SK-N-SH (cell line): ENCODE measurements around the gene NCAPG. TPM values are rescaled to one million over a fixed set of nuclear protein-coding genes. Genes with fewer than 3 reads are reported as not detected.

ENCODE experiments used
- CTCF ChIA-PET: fragments of 300-600, 350-600 bp; formaldehyde crosslinking; extraction: SDS; loops from one replicate; lab custom pipeline; 2021; lab: Yijun Ruan, JAX
- POLR2A ChIA-PET: fragments of 350-600 bp; sonication (Branson Sonifier 250); formaldehyde crosslinking; extraction: SDS; loops from one replicate; lab custom pipeline; 2020; ENCODE audit warnings: antibody characterized with exemption, inconsistent platforms; lab: Yijun Ruan, JAX
- DNase-seq: peaks from one replicate; pipeline ENCODE4 v3.0.0; 2012
- H2AFZ ChIP-seq: fragments of 200-600 bp; sonication (generic); 2 replicates; pipeline ENCODE4 v1.8.1; 2016; ENCODE audit warnings: antibody characterized with exemption, mild to moderate bottlenecking, low read depth
- H3F3A ChIP-seq: fragments of 200-600 bp; sonication (generic); replicated peaks from 2 replicates; pipeline ENCODE3; 2016; ENCODE audit warnings: antibody characterized with exemption, mild to moderate bottlenecking; ENCODE audit not compliant: insufficient read depth
- H3K27ac ChIP-seq, 2 experiments: fragments of 200-500 bp in 1 of 2; fragments of 200-600 bp in 1 of 2; sonication (Bioruptor generic) in 1 of 2; sonication (generic), shearing (Covaris generic) in 1 of 2; 2 replicates each; pipeline versions ENCODE4 v1.5.1 to v1.6.1; 2014 to 2016; ENCODE audit warnings: low read depth in 2 of 2, inconsistent platforms in 1 of 2, low read length in 1 of 2, mild to moderate bottlenecking in 1 of 2, mixed read lengths in 1 of 2
- H3K27me3 ChIP-seq: fragments of 200-600 bp; sonication (generic), shearing (Covaris generic); 2 replicates; pipeline ENCODE4 v1.6.1; 2016; ENCODE audit warnings: mixed run types; ENCODE audit not compliant: insufficient read depth
- H3K36me3 ChIP-seq, 2 experiments: fragments of 200-500 bp in 1 of 2; fragments of 200-600 bp in 1 of 2; sonication (Bioruptor generic) in 1 of 2; sonication (generic) in 1 of 2; replicated peaks in 1 of 2; 2 replicates each; pipeline versions ENCODE3 to v1.5.1; 2014 to 2016; ENCODE audit warnings: low read length in 1 of 2, mild to moderate bottlenecking in 1 of 2; ENCODE audit not compliant: insufficient read depth in 2 of 2, control insufficient read depth in 1 of 2
- H3K4me1 ChIP-seq, 2 experiments: fragments of 200-500 bp in 1 of 2; fragments of 200-600 bp in 1 of 2; sonication (Bioruptor generic) in 1 of 2; sonication (generic), shearing (Covaris generic) in 1 of 2; 2 replicates each; pipeline versions ENCODE4 v1.5.1 to v1.6.1; 2014 to 2016; ENCODE audit warnings: low read depth in 1 of 2, low read length in 1 of 2, mixed run types in 1 of 2; ENCODE audit not compliant: insufficient read depth in 2 of 2, control insufficient read depth in 1 of 2
- H3K4me2 ChIP-seq: fragments of 200-600 bp; sonication (generic), shearing (Covaris generic); 2 replicates; pipeline ENCODE4 v1.6.1; 2017; ENCODE audit warnings: mixed run types
- H3K4me3 ChIP-seq, 2 experiments: fragments of 200-500 bp in 1 of 2; fragments of 200-600 bp in 1 of 2; sonication (Bioruptor generic) in 1 of 2; sonication (generic), shearing (Covaris generic) in 1 of 2; 2 replicates each; pipeline versions ENCODE4 v1.5.1 to v1.8.1; 2014 to 2016; ENCODE audit warnings: low read depth in 2 of 2, inconsistent platforms in 1 of 2, low read length in 1 of 2, mild to moderate bottlenecking in 1 of 2, mixed read lengths in 1 of 2, moderate library complexity in 1 of 2
- H3K79me2 ChIP-seq: fragments of 200-600 bp; sonication (generic); 2 replicates; pipeline ENCODE4 v1.8.1; 2017; ENCODE audit warnings: mild to moderate bottlenecking; ENCODE audit not compliant: insufficient read depth
- H3K9ac ChIP-seq: fragments of 200-600 bp; sonication (generic); 2 replicates; pipeline ENCODE4 v1.6.1; 2017; ENCODE audit warnings: mixed run types
- H3K9me2 ChIP-seq: fragments of 200-600 bp; sonication (generic); 2 replicates; pipeline ENCODE4 v1.6.1; 2017; ENCODE audit warnings: mixed run types
- H3K9me3 ChIP-seq: fragments of 200-600 bp; sonication (generic); 2 replicates; pipeline ENCODE4 v1.6.1; 2017; ENCODE audit warnings: mixed run types, mild to moderate bottlenecking, moderate library complexity
- H4K20me1 ChIP-seq: fragments of 200-600 bp; sonication (generic); 2 replicates; pipeline ENCODE4 v1.6.1; 2017; ENCODE audit warnings: mild to moderate bottlenecking, mixed run types; ENCODE audit not compliant: insufficient read depth
- ELF1 ChIP-seq: IDR thresholded peaks from 2 replicates; pipeline ENCODE4 v1.4.0; 2012
- EZH2phosphoT487 ChIP-seq: fragments of 200-600 bp; sonication (generic); IDR thresholded peaks from 2 replicates; pipeline ENCODE4 v1.6.1; 2017; ENCODE audit warnings: low read depth, mixed run types, mild to moderate bottlenecking, antibody characterized with exemption, moderate library complexity, borderline replicate concordance
- FOSL2 ChIP-seq: IDR thresholded peaks from 2 replicates; pipeline ENCODE4 v1.4.0; 2012; ENCODE audit warnings: low read depth, mild to moderate bottlenecking, moderate library complexity, borderline replicate concordance
- FOXM1 ChIP-seq: IDR thresholded peaks from 2 replicates; pipeline ENCODE4 v1.4.0; 2012; ENCODE audit warnings: low read depth, mild to moderate bottlenecking
- GABPA ChIP-seq: IDR thresholded peaks from 2 replicates; pipeline ENCODE4 v1.4.0; 2012; ENCODE audit warnings: low read depth, mild to moderate bottlenecking
- IRF3 ChIP-seq: fragments of 150-350 bp; IDR thresholded peaks from 2 replicates; pipeline ENCODE4 v1.6.1; 2016; ENCODE audit warnings: mild to moderate bottlenecking, low read depth, low read length
- JUND ChIP-seq: IDR thresholded peaks from 2 replicates; pipeline ENCODE4 v1.4.0; 2012
- MEF2A ChIP-seq: IDR thresholded peaks from 2 replicates; pipeline ENCODE4 v1.4.0; 2012; ENCODE audit warnings: low read depth, borderline replicate concordance
- NRF1 ChIP-seq: IDR thresholded peaks from 2 replicates; pipeline ENCODE4 v1.6.1; 2012; ENCODE audit warnings: low read depth, mild to moderate bottlenecking, low read length
- PBX3 ChIP-seq: IDR thresholded peaks from 2 replicates; pipeline ENCODE4; 2012
- RAD21 ChIP-seq: IDR thresholded peaks from 2 replicates; pipeline ENCODE4 v1.6.1; 2012; ENCODE audit warnings: mild to moderate bottlenecking, low read length
- RFX5 ChIP-seq: IDR thresholded peaks from 2 replicates; pipeline ENCODE4 v1.6.1; 2012; ENCODE audit warnings: mild to moderate bottlenecking, improper control_type of control experiment, low read length
- TCF12 ChIP-seq: IDR thresholded peaks from 2 replicates; pipeline ENCODE4 v1.4.0; 2012
- TEAD4 ChIP-seq: IDR thresholded peaks from 2 replicates; pipeline ENCODE4 v1.4.0; 2012; ENCODE audit warnings: mild to moderate bottlenecking, borderline replicate concordance; ENCODE audit not compliant: insufficient read depth
- ZBTB33 ChIP-seq: IDR thresholded peaks from 2 replicates; pipeline ENCODE4 v1.4.0; 2012; ENCODE audit warnings: low read depth, borderline replicate concordance
- WGBS: methylation state at CpG from one replicate; pipeline ENCODE4 v1.1.6; 2017; ENCODE audit warnings: low lambda C conversion rate; 5-methylcytosine and 5-hydroxymethylcytosine counted together
- polyA plus RNA-seq, 3 experiments: library from polyadenylated mRNA; depleted of rRNA; stranded (reverse); fragments of >200 nt; gene quantifications; 2 replicates each; pipeline ENCODE4 v1.2.3, GENCODE V29; 2012

The NCAPG gene
- polyA plus RNA-seq, 1 of the 3 experiments (the other 2 are of a cell fraction), result 4.8 TPM

- CTCF ChIA-PET, result interaction anchor here (1.3 to 1.8 kb wide), 3 partner anchors 14 to 238 kb away, joined by 3 to 6 read pairs (median 3); no protein-coding TSS in a partner anchor
- H3K9me3 ChIP-seq, result no peaks in the 10 kb centered on the region
- TF ChIP-seq EZH2phosphoT487 (no peak), MEF2A (no peak)
These were observed 24.2 kb upstream of the NCAPG start for GRCh38 chr4:17786567-17786966.

GRCh38 chr4:17787315-17787714 is 23.5 kb upstream of the NCAPG start:
- WGBS, result 32% methylated on average over 5 of the region's 5 CpGs
- H3K9me3 ChIP-seq, result no peaks in the 10 kb centered on the region
- DNase-seq, result no peak
- CTCF ChIA-PET, result interaction anchor here (0.9 to 1.8 kb wide), 4 partner anchors 15 to 238 kb away, joined by 3 to 6 read pairs (median 3); no protein-coding TSS in a partner anchor
- no peaks in the 10 kb centered on the region for H4K20me1 ChIP-seq
- no peak overlapping the region for H3K4me2 ChIP-seq
- H3K27me3 ChIP-seq, result no peaks in the 10 kb centered on the region
- peaks cover 0 to 10% of the 10 kb centered on the region in 2 experiments for H3K36me3 ChIP-seq
- no peaks in the 10 kb centered on the region for H3K79me2 ChIP-seq
- peaks cover 0 to 5% of the 10 kb centered on the region in 2 experiments; a peak in 1 of 4 replicates for H3K4me1 ChIP-seq
- peaks cover 9% of the 10 kb centered on the region for H3F3A ChIP-seq
- no peaks in the 10 kb centered on the region for H3K9me2 ChIP-seq
- no peak overlapping the region for H3K9ac ChIP-seq
- peak; percentile 2; the same call in 1 of the 2 replicates for TF ChIP-seq TCF12
- TF ChIP-seq PBX3, result 0 out of 2 replicates have a peak, but pooled peaks have one; percentile 13
- no peak for TF ChIP-seq RAD21
- no peak for TF ChIP-seq TEAD4
- TF ChIP-seq FOSL2, result peak; percentile 75; the same call in 1 of the 2 replicates
- TF ChIP-seq JUND, result peak; percentile 27; the same call in 1 of the 2 replicates
- POLR2A ChIA-PET, result no interaction called here
- H2AFZ ChIP-seq, result no peak overlapping the region
- H3K27ac ChIP-seq, result peak overlapping the region in 1 of 2 experiments; percentile 55; a peak in 2 of 4 replicates
- H3K4me3 ChIP-seq, result no peak overlapping the region

More at GRCh38 chr4:17786567-17786966, 24.2 kb upstream of the NCAPG start:
- H3K4me1 ChIP-seq, result peaks cover 0 to 5% of the 10 kb centered on the region in 2 experiments; a peak in 1 of 4 replicates
- peaks cover 9% of the 10 kb centered on the region for H3F3A ChIP-seq
- POLR2A ChIA-PET, result no interaction called here
- no peaks in the 10 kb centered on the region for H4K20me1 ChIP-seq
- no peaks in the 10 kb centered on the region for H3K27me3 ChIP-seq
- H3K9ac ChIP-seq, result no peak overlapping the region
- no peak overlapping the region for H3K4me2 ChIP-seq
- H3K79me2 ChIP-seq, result no peaks in the 10 kb centered on the region
- H2AFZ ChIP-seq, result no peak overlapping the region
- H3K36me3 ChIP-seq, result peaks cover 0 to 8% of the 10 kb centered on the region in 2 experiments
- H3K4me3 ChIP-seq, result no peak overlapping the region
- DNase-seq, result no peak
- no peaks in the 10 kb centered on the region for H3K9me2 ChIP-seq
- H3K27ac ChIP-seq, result no peak overlapping the region
- WGBS, result 97% methylated on average over 5 of the region's 5 CpGs

GRCh38 chr4:17788956-17789355 is 21.8 kb upstream of the NCAPG start:
- Histone ChIP-seq H3K9ac (no peak overlapping the region), H3K36me3 (peaks cover 7 to 16% of the 10 kb centered on the region in 2 experiments), H3K9me3 (no peaks in the 10 kb centered on the region), H3K79me2 (no peaks in the 10 kb centered on the region), H3K4me1 (peaks cover 0 to 5% of the 10 kb centered on the region in 2 experiments; a peak in 1 of 4 replicates), H3K9me2 (no peaks in the 10 kb centered on the region), H3K4me2 (no peak overlapping the region), H4K20me1 (no peaks in the 10 kb centered on the region), H3F3A (peaks cover 9% of the 10 kb centered on the region), H2AFZ (no peak overlapping the region), H3K27me3 (no peaks in the 10 kb centered on the region), H3K4me3 (no peak overlapping the region), H3K27ac (no peak overlapping the region)
- CTCF ChIA-PET, result interaction anchor here (2.3 kb wide), 1 partner anchor 19 kb away, joined by 6 read pairs; no protein-coding TSS in a partner anchor
- POLR2A ChIA-PET, result no interaction called here
- DNase-seq, result no peak
- no peak for TF ChIP-seq IRF3
- TF ChIP-seq ELF1, result no peak
- no peak for TF ChIP-seq NRF1
- TF ChIP-seq RFX5, result no peak
- no peak for TF ChIP-seq GABPA
- no peak for TF ChIP-seq FOSL2
- no peak for TF ChIP-seq ZBTB33
- TF ChIP-seq FOXM1, result no peak
